K562 (cell line): Measurements from ENCODE around the gene RNF223. TPM values are rescaled to one million over a fixed set of nuclear protein-coding genes. Genes with fewer than 3 reads are reported as not detected.

ENCODE experiments used
- ARID1B ChIP-seq: fragments of 450-650 bp; IDR thresholded peaks from 2 replicates; pipeline ENCODE4 v1.6.1; 2016; ENCODE audit warnings: antibody characterized with exemption, mild to moderate bottlenecking, inconsistent platforms
- DACH1 ChIP-seq: fragments of 450-650 bp; IDR thresholded peaks from 2 replicates; pipeline ENCODE4 v1.6.1; 2018; ENCODE audit not compliant: partially characterized antibody
- MYC ChIP-seq, 2 experiments: fragments of 250-450 bp in 1 of 2; sonication (Bioruptor Pico) in 1 of 2; IDR thresholded peaks; 2 replicates each; pipeline versions ENCODE4 v1.5.1 to v1.6.1; 2012 to 2021; ENCODE audit warnings: low read depth in 2 of 2, borderline replicate concordance in 1 of 2, improper control_type of control experiment in 1 of 2, low read length in 1 of 2, mild to moderate bottlenecking in 1 of 2, moderate library complexity in 1 of 2
- POLR2A ChIP-seq: fragments of 450-650 bp; conservative IDR thresholded peaks from 2 replicates; pipeline ENCODE4 v1.6.1; 2016
- ZFPM2 ChIP-seq: fragments of 250-450 bp; sonication (Bioruptor Pico); IDR thresholded peaks from 2 replicates; pipeline ENCODE4 v1.5.1; 2022; ENCODE audit warnings: mild to moderate bottlenecking
- polyA plus RNA-seq, 8 experiments: library from polyadenylated mRNA; depleted of rRNA in 4 of 8; stranded (reverse) in 5 of 8; unstranded in 3 of 8; fragments of >200 nt; fragmentation: Nextera tagmentation in 2 of 8; fragmentation: Illumina TruSeq in 1 of 8; extraction: Ambion mirVana in 2 of 8; extraction: Trizol in 1 of 8; gene quantifications; 2 replicates each; pipeline versions ENCODE4 v1.2.1 to v1.2.3, GENCODE V29; 2011 to 2014; ENCODE audit warnings: inconsistent platforms in 1 of 8, missing spikeins in 1 of 8
- total RNA-seq, 7 experiments: library from RNA; depleted of rRNA in 6 of 7; stranded (reverse); fragments of >200 nt in 6 of 7; fragmentation: Illumina TruSeq in 2 of 7; extraction: Trizol in 2 of 7; gene quantifications; 2 replicates each; pipeline versions ENCODE4 v1.2.1 to v1.2.3, GENCODE V29; 2011 to 2021; ENCODE audit warnings: low replicate concordance in 1 of 7
- TF ChIP-seq, protein P1 (sequence below), 2 experiments: fragments of 450-650 bp; formaldehyde crosslinking in 1 of 2; IDR thresholded peaks; 2 replicates each; pipeline versions ENCODE4 v1.4.0 to v1.6.1; 2014 to 2020; ENCODE audit warnings: mild to moderate bottlenecking in 2 of 2, borderline replicate concordance in 1 of 2, low read depth in 1 of 2
- TF ChIP-seq, protein P2 (sequence below): sonication (generic); formaldehyde crosslinking; IDR thresholded peaks from 2 replicates; pipeline ENCODE4 v1.8.1; 2023; ENCODE audit warnings: mild to moderate bottlenecking, missing genetic modification reagents
- TF ChIP-seq, protein P3 (sequence below): fragments of 250-450 bp; sonication (Bioruptor Pico); IDR thresholded peaks from 2 replicates; pipeline ENCODE4 v1.8.0; 2022; ENCODE audit warnings: moderate library complexity, mild to moderate bottlenecking, inconsistent platforms
- TF ChIP-seq, protein P4 (sequence below): fragments of 250-450 bp; sonication (Bioruptor Pico); IDR thresholded peaks from 2 replicates; pipeline ENCODE4 v1.4.0; 2020; ENCODE audit warnings: mild to moderate bottlenecking
- TF ChIP-seq, protein P5 (sequence below): fragments of 450-650 bp; formaldehyde crosslinking; IDR thresholded peaks from 2 replicates; pipeline ENCODE4 v1.4.0; 2020; ENCODE audit warnings: mild to moderate bottlenecking, moderate library complexity

RNF223 gene
- total and polyA plus RNA-seq, 9 of the 15 experiments (the other 6 are each of a cell fraction or from before 2014, with no cell fraction given) = 0.04 to 0.32 TPM; not detected in 7

DNA sequence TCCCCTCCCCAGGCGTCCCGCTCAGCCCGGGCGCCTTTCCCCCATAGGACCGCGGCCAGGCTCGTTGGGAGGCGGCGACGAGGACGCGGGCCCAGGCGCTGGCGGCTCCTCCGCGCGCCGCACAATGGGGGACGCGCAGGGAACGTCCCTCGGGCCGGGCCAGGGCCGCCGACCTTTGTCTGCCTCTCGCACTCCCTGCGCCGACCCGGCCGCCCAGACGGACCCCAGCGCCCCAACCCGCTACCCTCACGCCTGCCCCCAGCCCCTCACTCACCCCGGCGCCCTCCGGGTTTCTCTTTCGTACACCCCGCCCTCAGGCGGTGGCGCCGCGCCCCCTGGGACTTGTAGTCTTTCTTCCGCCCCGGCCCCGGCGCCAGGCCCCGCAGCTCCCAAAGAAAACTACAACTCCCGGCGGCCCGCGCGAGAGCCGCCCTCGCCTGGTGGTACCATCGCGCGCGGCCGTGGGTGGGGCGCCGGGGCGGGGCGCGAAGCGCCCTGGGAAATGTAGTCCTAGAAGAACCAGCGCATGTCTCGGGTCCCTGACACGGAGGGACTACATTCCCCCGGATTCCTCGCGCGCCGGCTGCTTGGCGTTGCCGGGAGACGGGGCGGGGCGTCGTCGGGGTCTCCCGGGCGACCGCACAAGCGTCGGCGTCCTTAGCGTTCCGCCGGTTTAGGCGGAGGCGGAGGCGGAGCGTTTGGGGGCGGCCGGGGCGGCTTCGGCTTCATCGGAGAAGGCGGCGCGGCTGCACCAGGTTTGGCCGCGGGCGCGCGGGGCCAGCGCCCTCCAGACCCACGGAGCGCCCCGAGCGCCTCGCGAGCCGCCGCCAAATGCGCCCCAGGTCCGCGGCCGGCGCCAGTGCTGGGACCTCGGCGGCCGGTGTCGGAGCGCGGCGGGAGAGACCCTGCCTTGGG lies 41.9 kb upstream of the RNF223 start, which contains the start of gene C1orf159 (continued):
- TF ChIP-seq, protein P1, sequence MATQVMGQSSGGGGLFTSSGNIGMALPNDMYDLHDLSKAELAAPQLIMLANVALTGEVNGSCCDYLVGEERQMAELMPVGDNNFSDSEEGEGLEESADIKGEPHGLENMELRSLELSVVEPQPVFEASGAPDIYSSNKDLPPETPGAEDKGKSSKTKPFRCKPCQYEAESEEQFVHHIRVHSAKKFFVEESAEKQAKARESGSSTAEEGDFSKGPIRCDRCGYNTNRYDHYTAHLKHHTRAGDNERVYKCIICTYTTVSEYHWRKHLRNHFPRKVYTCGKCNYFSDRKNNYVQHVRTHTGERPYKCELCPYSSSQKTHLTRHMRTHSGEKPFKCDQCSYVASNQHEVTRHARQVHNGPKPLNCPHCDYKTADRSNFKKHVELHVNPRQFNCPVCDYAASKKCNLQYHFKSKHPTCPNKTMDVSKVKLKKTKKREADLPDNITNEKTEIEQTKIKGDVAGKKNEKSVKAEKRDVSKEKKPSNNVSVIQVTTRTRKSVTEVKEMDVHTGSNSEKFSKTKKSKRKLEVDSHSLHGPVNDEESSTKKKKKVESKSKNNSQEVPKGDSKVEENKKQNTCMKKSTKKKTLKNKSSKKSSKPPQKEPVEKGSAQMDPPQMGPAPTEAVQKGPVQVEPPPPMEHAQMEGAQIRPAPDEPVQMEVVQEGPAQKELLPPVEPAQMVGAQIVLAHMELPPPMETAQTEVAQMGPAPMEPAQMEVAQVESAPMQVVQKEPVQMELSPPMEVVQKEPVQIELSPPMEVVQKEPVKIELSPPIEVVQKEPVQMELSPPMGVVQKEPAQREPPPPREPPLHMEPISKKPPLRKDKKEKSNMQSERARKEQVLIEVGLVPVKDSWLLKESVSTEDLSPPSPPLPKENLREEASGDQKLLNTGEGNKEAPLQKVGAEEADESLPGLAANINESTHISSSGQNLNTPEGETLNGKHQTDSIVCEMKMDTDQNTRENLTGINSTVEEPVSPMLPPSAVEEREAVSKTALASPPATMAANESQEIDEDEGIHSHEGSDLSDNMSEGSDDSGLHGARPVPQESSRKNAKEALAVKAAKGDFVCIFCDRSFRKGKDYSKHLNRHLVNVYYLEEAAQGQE (IDR thresholded peaks at IDR 0.05; ENCODE audit: borderline replicate concordance) = 0 out of 2 replicates have a peak, but pooled peaks have one; percentile 13
- TF ChIP-seq, protein P1 (CRISPR knock-in tag; IDR thresholded peaks at IDR 0.05; ENCODE audit: low read depth) = no peak; the same call in 1 of the 2 replicates
- TF ChIP-seq, protein P2, sequence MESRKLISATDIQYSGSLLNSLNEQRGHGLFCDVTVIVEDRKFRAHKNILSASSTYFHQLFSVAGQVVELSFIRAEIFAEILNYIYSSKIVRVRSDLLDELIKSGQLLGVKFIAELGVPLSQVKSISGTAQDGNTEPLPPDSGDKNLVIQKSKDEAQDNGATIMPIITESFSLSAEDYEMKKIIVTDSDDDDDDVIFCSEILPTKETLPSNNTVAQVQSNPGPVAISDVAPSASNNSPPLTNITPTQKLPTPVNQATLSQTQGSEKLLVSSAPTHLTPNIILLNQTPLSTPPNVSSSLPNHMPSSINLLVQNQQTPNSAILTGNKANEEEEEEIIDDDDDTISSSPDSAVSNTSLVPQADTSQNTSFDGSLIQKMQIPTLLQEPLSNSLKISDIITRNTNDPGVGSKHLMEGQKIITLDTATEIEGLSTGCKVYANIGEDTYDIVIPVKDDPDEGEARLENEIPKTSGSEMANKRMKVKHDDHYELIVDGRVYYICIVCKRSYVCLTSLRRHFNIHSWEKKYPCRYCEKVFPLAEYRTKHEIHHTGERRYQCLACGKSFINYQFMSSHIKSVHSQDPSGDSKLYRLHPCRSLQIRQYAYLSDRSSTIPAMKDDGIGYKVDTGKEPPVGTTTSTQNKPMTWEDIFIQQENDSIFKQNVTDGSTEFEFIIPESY (CRISPR knock-in tag) = peak; percentile 55; the same call in 1 of the 2 replicates
- TF ChIP-seq, protein P3, sequence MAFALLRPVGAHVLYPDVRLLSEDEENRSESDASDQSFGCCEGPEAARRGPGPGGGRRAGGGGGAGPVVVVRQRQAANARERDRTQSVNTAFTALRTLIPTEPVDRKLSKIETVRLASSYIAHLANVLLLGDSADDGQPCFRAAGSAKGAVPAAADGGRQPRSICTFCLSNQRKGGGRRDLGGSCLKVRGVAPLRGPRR (CRISPR knock-in tag) = peak; percentile 53; the same call in 1 of the 2 replicates
- TF ChIP-seq ZFPM2 (CRISPR knock-in tag) (0 out of 2 replicates have a peak, but pooled peaks have one; percentile 42), DACH1 (no peak), MYC (IDR thresholded peaks at IDR 0.05; ENCODE audit: low read depth, low read length) (peak; percentile 95), MYC (CRISPR knock-in tag; IDR thresholded peaks at IDR 0.05; ENCODE audit: borderline replicate concordance, low read depth) (no peak), POLR2A (peak; percentile 68), ARID1B (no peak)
- TF ChIP-seq, protein P4, sequence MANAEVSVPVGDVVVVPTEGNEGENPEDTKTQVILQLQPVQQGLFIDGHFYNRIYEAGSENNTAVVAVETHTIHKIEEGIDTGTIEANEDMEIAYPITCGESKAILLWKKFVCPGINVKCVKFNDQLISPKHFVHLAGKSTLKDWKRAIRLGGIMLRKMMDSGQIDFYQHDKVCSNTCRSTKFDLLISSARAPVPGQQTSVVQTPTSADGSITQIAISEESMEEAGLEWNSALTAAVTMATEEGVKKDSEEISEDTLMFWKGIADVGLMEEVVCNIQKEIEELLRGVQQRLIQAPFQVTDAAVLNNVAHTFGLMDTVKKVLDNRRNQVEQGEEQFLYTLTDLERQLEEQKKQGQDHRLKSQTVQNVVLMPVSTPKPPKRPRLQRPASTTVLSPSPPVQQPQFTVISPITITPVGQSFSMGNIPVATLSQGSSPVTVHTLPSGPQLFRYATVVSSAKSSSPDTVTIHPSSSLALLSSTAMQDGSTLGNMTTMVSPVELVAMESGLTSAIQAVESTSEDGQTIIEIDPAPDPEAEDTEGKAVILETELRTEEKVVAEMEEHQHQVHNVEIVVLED (CRISPR knock-in tag) = peak; percentile 94
- TF ChIP-seq, protein P5, sequence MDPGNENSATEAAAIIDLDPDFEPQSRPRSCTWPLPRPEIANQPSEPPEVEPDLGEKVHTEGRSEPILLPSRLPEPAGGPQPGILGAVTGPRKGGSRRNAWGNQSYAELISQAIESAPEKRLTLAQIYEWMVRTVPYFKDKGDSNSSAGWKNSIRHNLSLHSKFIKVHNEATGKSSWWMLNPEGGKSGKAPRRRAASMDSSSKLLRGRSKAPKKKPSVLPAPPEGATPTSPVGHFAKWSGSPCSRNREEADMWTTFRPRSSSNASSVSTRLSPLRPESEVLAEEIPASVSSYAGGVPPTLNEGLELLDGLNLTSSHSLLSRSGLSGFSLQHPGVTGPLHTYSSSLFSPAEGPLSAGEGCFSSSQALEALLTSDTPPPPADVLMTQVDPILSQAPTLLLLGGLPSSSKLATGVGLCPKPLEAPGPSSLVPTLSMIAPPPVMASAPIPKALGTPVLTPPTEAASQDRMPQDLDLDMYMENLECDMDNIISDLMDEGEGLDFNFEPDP (CRISPR knock-in tag) = peak; percentile 35; the same call in 1 of the 2 replicates
